Measurements from ENCODE around the gene SUN2.

Gene SUN2

GRCh38 chr22:38777087-38777671 is 21.4 kb upstream of the SUN2 start:
- DNase-seq: no peak

GRCh38 chr22:38776086-38776485 is 20.3 kb upstream of the SUN2 start:
- DNase-seq: no peak

GRCh38 chr22:38775656-38776055 is 19.9 kb upstream of the SUN2 start:
- DNase-seq: no peak

- no peak for DNase-seq
Measured at GRCh38 chr22:38774496-38775166, 18.8 kb upstream of the SUN2 start.

DNA sequence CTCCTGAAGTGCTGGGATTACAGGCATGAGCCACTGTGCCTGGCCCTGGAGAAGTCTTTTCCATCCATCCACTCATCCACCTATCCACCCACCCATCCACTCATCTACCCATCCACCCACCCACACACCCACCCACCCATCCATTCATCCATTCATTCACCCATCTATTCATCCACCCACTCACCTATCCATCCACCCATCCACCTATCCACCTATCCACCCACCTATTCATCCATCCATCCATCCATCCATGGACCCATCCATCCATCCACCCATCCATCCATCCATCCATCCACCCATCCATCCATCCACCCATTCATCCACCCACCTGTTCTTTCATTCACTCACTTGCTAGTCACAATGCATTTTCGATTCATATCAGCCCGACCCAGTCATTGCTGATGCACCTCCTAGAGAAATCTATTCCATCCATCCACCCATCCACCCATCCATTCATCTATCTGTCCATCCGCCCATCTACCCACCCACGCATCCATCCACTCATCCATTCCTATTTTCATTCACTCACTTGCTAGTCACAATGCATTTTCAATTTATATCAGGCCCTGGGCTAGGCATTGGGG is 17.7 kb upstream of the SUN2 start:
- no peak for DNase-seq

DNA sequence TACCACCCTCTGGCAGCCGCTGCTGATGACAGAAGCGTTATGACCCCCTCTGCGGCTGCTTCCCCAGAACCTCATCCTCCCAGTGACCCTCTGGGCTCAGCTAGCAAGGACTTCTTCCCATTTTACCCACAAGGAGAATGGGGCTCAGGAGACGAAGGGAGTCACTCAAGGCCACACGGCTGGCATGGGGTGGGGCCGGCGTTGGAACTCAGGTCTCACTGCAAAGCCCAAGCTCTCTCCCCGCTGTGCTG is 16.8 kb upstream of the SUN2 start:
- DNase-seq: no peak

DNA sequence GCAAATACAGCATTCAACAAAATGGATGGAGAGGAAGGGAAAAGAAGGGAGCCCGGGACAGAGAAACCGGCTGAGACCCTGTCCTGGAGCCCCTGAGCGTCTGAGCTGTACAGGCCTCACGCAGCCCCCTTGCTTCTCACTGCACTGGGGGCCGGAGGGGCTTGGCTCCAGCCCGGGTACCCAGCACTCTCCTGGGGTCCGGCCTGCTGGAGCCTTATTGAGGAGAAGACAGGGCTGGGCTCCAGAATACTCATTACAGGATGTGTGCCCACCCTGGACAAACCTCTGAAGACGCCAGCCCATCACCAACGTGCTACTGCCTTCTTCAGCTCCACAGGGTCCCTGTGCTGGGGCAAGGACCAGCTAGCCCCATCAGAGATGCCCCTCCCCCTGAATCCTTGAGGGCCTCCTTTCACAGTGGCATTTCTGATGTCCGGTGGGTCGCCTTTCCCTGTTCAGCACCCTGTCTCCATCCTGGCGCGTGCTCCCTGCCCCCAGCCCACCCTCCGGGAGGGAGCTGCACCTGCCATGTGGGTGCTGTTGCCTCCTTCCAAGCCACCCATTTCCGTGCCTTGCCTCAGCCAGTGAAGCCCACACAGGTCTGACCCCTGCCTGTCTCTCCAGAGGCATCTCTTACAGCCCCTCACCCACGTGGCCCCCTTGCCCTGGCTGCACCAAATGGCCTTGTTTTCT is 14.6 kb upstream of the SUN2 start:
- no peak for DNase-seq

DNA sequence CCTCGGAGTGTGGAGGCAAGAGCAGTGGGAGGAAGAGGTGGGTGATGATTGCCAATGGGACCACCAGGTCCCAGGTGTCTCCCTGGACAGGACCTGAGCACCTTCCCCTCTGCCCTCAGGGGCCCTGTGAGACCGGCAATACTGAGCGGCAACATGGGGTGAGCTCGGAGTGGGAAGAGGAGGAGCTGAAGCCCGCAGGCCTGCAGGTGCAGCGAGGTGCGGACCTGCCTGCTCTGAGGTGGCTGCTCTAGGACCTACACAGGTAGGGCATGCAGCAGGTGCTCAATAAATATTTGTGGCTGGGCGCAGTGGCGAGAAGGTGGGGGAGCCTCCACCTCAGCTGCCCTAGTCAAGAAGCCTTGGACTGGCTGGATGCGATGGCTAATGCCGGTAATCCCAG is 12.2 kb upstream of the SUN2 start:
- DNase-seq: no peak

DNA sequence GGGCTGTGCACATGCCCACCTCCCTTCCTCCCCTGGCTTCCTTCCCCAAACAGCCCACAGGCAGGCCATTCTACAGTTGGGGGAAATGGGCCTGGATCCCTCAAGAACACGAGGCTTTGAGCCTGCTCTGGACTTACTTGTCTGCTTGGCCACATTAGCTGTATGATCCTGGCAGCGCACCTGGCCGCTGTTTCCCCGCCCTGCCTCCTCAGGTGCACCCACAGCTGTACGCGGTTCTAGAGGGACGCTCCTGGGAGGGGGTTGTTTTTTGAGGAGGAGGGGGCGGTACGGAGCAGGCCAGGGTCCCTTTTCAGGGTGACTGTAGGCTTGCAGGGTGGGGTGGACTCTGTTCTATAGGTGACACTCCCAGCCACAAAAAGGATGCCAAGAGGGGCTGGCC is 11.5 kb upstream of the SUN2 start:
- no peak for DNase-seq

- peak; percentile 59 for DNase-seq
Measured at GRCh38 chr22:38766076-38766777, 10.4 kb upstream of the SUN2 start.

DNA sequence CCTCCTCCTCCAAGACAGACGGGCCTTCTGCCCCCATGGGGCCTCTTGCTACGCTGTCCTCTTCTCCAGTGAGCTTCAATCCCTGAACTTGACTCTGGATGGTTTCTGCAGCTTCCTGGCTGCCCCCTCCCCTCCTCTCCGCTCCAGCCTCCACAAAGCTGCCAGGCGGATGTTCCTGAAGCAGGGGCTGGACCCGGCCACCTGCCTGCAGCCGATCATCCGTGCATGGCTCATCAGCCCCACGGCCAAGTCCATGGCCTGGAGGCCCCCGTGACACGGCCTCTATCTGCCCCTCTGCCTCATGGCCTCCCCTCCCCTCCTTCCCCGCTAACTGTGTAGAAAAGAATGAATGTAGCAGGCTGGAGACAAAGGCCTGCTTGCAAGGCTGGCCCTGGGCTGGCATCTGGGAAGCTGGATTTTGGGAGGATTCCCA is 6.8 kb upstream of the SUN2 start:
- no peak for DNase-seq

GRCh38 chr22:38761202-38762162 is 5.7 kb upstream of the SUN2 start:
- no peak for DNase-seq

DNA sequence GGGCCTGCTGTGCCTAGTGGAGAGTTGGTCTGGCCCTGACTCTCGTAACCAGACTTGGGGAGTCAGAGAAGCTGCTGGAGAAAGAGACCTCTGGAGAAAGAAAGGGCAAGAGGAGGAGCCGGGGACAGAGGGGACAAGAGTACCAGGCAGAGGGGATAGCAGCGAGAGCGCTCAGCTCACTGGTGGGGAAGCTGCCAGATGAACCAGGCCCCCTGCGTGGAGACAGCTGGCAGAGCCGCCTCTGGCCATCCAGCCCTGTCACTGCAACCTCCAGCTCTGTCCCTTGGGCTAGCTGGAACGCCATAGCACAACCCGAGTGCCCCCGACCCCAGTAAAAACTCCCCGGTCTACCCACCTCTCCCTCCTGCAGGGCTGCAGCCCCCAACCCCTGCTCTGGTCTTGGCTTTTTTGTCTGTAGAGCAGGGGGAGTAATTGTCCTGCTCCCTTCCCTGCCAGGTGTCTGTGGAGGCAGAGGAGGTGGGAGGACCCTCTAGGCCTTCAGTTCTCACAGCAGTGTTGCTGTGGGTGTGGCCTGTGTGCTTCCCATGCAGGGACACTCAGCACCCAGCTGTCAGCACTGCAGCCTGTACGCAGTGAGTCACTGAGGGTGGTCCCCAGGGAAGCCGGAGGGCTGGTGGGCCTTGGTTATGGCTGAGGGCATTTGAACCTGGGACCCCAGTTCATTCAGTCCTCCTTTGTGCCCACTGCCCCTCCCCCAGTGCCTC is 4.8 kb upstream of the SUN2 start:
- peak; percentile 73 for DNase-seq

- no peak for DNase-seq
Measured at GRCh38 chr22:38759005-38759404, 3.2 kb upstream of the SUN2 start.

GRCh38 chr22:38758276-38758945 is 2.6 kb upstream of the SUN2 start:
- no peak for DNase-seq

DNA sequence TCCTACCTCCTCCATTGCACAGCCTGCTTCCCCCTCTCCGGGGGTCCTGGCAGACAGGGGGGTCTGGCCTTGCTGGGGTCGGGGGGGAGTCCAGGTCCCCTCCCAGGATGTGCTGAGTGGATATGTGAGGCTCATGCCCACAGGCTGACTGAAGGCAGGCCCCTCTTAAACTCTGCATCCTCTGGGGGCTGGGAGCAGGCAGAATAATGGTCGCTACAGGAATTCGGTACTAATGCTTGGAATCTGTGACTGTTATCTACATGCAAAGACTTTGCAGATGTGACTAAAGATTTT is 1.6 kb upstream of the SUN2 start:
- no peak for DNase-seq

DNA sequence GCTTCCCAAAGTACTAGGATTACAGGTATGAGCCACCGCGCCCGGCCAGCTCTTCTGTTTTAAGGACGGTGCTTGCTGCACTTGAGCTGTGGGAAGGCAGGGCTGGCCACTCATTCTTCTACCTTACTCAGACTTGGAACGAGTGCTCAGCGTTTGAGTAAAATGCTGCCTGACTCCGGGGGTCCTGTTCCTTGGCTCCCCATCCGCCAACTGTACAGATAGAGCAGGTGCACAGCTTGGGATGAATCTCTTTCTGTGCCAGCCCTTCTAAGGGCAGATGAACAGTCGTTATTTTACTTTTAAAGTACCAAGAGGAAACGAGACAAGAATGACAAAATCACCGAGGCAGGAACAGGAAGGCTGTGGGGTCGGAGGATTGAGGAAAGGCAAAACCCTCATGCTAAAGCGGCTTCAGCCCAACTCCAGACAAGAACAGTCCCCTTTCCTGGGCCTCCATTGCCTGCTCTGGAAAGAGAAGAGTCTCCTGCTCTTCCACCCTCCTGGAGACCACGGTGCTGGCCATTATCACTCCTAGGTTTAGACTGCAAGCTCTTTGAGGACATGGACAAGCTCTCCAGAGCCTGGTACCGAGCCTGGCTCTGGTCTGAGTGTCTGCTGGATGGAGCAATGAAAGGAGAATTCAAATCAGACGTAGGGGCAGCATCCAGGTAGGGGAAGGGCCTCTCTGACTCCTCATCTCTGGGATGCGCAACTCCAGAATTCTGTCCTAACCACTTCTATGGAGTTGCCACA is 1.1 kb upstream of the SUN2 start:
- no peak for DNase-seq

GRCh38 chr22:38755155-38755910 is 465 bp downstream of the SUN2 start:
- DNase-seq: peak; percentile 49

GRCh38 chr22:38754751-38755154 is 1.0 kb downstream of the SUN2 start:
- DNase-seq: peak; percentile 14
